Islet precursor cell (in vitro differentiated cells): ENCODE measurements around the gene PRSS1.
"Not testable (repeated sequence)": the region's sequence is repeated elsewhere in the genome, so short reads cannot be mapped to it uniquely, and the experiment has no call there.

ENCODE experiments used
- DNase-seq: peaks from one replicate; pipeline ENCODE4 v3.0.0-alpha.2; 2018

PRSS1 gene

DNA sequence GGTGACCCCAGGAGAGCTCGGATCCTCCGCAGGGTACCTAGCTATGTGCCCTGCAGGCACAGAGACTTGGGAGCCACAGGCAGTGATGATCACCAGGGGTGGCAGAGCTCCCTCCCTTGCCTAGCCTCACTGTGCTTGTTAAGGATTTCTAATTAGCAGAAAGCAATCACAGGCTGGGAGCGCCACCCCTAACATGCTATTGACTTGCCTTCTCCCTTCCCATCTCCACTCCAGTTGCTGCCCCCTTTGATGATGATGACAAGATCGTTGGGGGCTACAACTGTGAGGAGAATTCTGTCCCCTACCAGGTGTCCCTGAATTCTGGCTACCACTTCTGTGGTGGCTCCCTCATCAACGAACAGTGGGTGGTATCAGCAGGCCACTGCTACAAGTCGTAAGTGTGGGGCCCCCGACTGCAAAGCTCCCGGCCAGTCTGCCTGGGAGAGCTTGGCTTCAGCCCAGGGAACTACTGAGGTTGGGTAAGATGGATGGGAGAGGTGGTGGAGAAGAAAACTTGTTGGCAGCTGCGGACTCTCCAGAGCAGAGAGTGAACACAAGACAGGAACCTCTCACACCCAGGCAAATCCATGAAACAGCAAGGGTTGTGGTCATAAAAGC lies 1.2 kb downstream of the PRSS1 start:
- peak; percentile 29 for DNase-seq

- DNase-seq = peak; percentile 28
These were observed 2.4 kb downstream of the PRSS1 start for GRCh38 chr7:142751526-142752175.

DNA sequence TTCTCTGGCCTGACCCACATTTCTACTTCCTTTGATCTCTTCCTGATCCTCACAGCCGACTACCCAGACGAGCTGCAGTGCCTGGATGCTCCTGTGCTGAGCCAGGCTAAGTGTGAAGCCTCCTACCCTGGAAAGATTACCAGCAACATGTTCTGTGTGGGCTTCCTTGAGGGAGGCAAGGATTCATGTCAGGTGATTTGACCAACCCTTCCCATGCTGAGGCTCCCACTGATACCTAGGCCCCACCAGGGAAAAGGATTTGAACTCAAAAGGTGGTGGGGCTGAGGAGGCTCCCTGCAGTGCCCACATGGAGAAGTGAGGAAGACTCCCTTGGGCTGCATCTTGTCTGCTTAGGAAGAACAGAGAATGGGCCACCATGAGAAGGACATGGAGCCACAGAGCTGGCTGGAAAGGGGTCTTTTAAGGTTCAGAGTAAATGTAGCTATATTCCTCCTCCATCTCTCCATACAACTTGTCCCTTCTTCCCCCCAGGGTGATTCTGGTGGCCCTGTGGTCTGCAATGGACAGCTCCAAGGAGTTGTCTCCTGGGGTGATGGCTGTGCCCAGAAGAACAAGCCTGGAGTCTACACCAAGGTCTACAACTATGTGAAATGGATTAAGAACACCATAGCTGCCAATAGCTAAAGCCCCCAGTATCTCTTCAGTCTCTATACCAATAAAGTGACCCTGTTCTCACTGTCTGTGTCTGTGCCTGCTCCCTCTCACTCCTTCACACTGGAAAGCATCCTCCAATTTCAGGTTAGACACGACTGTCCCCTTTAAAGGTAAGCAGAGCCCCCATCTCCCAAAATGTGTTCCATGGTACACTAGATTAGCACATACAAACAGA lies 3.3 kb downstream of the PRSS1 start:
- peak; percentile 43 for DNase-seq

GRCh38 chr7:142753366-142753765 lies 4.1 kb downstream of the PRSS1 start:
- peak; percentile 38 for DNase-seq

DNA sequence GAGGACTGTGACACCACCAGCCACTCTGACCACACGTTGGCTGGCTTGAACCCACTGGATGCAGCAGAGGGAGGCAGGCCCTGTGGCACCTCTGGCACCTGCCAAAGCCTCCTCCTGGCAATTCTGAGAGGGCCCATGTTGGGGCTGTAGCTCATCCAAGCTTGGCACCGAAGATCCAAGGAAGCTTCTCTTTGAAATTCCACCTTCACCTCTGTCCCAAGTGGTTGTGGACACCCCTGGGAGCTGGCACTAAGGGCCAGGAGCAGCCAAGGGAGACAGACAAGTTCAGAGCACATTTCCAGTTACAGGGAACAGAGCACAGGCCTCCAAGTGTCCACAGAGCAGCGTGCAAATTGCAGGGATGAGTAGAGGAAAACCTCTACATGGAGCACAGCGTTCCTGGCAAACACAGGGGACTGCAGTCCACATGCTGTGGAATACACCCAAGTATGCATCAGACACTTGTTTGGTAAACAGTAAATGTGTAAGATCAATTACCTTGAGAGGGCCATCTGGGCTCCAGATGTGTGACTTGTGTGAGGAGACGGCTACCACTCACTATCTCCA lies 4.7 kb downstream of the PRSS1 start:
- DNase-seq = peak; percentile 28

DNA sequence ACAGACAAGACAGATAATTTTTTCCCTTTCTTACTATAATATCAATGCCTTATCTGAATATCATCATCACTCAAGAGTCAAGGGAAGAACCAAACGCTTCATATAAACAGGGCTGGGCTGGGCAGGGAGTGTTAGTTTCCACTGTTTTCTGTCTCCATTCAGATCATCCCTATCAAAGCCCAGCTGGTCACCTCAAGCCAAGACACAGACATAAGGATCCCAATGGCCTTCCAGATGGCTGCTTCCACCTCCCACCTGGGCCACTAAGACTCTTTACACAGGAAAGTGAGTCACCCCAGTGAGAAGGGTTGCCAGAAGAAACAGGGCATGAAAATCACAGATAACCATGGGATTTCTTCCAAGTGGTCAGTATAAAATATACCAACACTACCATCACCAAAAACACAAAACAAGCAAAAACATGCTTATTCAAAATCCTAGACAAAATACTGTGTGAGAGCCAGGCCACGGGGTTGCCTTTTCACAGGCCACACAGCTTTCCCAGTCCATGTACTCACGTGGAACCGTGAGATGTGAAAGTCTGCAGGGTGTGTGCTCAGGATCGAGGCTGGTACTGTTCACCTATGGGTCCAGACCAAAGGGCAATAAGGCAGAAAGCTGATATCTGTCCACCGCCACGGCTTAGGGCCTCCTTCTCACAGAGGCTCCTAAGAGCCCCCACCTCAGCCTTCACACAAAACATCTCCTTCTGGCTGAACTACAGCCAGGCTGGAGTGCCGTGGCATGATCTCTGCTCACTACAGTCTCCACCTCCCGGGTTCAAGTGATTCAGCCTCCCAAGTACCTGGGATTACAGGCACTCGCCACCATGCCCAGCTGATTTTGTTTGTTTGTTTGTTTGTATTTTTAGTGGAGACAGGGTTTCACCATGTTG lies 5.7 kb downstream of the PRSS1 start:
- peak; percentile 24 for DNase-seq

GRCh38 chr7:142758312-142758711 lies 9.0 kb downstream of the PRSS1 start:
- DNase-seq = peak; percentile 14

- peak; percentile 29 for DNase-seq
These were observed 10.2 kb downstream of the PRSS1 start for GRCh38 chr7:142759433-142759832.

- DNase-seq = peak; percentile 67
These were observed 10.9 kb downstream of the PRSS1 start for GRCh38 chr7:142760071-142760642.

DNA sequence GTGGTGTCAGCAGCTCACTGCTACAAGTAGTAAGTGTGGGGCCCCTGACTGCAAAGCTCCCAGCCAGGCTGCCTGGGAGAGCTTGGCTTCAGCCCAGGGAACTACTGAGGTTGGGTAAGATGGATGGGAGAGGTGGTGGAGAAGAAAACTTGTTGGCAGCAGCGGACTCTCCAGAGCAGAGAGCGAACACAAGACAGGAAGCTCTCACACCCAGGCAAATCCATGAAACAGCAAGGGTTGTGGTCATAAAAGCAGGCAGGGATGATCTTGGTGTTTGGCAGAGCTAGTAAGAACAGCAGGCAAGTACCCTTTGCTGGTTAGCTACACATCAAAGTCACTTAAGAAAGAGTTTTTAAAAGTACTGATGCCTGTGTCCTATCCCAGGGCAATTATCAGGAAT lies 12.3 kb downstream of the PRSS1 start:
- DNase-seq = peak; percentile 28

DNA sequence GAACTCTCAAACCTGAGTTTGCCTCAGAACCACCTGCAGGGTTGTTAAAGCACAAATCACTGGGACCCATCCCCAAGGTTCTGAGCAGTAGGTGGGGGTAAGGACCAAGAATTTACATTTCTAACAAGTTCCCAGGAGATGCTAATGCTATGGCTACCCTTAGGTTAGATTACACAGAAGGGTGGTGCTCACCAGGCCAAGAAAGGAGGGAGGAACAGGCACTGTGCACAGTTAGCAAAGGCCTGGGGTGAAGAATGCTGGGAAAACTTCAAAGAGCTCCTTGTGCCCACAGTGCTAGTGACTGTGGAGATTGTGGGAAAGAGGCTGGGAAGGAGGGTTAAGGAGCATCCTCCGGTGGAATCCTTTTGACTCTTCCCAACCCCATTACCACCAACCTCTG lies 12.8 kb downstream of the PRSS1 start:
- DNase-seq = no peak

- no peak for DNase-seq
These were observed 18.2 kb downstream of the PRSS1 start for GRCh38 chr7:142767451-142767850.

- DNase-seq = no peak
These were observed 18.6 kb downstream of the PRSS1 start for GRCh38 chr7:142767861-142768260.

DNA sequence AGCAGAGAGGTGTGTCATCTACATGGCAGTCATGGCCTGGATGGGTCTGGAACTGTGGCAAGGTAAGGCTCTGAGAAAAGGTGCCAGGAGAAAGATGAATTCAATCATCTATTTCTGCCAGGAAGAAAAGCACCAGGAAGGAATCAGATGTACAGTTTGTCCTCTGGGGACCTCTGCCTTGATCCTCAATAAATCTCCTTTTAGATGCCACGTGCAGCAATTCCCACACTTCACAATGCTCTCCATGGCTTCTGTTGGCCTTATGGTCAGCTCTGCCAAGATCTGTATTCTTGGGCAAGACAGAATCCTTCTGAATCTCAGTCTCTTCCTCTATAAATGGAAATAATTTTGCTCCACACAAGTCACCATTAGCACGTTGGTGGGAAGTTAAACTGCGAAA lies 19.6 kb downstream of the PRSS1 start:
- not testable (repeated sequence) for DNase-seq

DNA sequence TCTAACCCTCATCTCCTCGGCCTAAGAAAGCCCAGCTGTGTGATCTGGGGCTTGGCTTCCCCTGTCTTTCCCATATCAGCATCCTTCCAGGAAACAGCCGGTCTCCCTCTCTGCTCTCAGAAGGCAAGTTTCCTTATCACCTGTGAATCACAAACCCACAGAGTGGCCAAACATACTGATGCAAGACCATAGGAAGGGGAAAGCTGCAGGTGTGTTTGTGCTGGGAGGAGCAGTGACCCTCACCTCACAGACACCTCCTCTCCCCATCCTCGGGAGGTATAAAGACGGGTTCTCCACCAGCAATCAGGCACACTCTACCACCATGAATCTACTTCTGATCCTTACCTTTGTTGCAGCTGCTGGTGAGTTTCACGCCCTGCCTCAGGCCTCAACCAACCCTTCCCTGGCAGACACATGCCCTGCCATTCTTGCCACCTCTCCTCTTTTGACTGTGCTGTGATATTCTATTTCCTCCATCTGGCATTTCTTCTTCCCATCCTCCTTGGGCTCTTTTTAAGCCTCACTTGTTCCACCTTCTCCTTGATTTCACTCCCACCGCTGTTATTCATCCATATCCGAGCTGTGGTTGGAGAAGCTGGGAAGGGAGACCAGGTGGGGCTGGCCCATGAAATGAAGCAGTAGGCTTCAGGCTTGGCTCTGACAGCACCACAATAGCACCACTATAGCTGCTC lies 21.5 kb downstream of the PRSS1 start, which contains the start of gene PRSS2:
PRSS2 (plus strand) TSS at position 310 of the 692 bp plus-strand sequence; CDS start at position 323, 13 bp downstream.
- DNase-seq = no peak

GRCh38 chr7:142771353-142771723 lies 22.1 kb downstream of the PRSS1 start:
- no peak for DNase-seq

DNA sequence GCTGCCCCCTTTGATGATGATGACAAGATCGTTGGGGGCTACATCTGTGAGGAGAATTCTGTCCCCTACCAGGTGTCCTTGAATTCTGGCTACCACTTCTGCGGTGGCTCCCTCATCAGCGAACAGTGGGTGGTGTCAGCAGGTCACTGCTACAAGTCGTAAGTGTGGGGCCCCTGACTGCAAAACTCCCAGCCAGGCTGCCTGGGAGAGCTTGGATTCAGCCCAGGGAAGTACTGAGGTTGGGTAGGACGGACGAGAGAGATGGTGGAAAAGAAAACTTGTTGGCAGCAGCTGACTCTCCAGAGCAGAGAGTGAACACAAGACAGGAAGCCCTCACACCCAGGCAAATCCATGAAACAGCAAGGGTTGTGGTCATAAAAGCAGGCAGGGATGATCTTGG lies 22.8 kb downstream of the PRSS1 start:
- DNase-seq = no peak

DNA sequence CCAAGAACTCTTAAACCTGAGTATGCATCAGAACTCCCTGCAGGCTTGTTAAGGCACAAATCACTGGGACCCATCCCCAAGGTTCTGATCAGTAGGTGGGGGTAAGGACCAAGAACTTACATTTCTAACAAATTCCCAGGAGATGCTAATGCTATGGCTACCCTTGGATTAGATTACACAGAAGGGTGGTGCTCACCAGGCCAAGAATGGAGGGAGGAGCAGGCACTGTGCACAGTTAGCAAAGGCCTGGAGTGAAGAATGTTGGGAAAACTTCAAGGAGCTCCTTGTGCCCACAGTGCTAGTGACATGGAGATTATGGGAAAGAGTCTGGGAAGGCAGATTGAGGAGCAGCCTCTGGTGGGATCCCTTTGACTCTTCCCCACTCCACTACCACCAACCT lies 23.4 kb downstream of the PRSS1 start:
- no peak for DNase-seq

DNA sequence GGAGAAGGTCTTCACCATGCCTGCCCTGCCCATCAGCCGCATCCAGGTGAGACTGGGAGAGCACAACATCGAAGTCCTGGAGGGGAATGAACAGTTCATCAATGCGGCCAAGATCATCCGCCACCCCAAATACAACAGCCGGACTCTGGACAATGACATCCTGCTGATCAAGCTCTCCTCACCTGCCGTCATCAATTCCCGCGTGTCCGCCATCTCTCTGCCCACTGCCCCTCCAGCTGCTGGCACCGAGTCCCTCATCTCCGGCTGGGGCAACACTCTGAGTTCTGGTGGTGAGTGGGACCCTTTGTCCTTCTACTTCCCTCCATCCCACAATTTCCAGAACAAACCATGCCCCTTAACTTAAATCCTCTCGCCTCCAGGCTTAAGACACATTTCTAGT lies 24.0 kb downstream of the PRSS1 start:
- DNase-seq = no peak

DNA sequence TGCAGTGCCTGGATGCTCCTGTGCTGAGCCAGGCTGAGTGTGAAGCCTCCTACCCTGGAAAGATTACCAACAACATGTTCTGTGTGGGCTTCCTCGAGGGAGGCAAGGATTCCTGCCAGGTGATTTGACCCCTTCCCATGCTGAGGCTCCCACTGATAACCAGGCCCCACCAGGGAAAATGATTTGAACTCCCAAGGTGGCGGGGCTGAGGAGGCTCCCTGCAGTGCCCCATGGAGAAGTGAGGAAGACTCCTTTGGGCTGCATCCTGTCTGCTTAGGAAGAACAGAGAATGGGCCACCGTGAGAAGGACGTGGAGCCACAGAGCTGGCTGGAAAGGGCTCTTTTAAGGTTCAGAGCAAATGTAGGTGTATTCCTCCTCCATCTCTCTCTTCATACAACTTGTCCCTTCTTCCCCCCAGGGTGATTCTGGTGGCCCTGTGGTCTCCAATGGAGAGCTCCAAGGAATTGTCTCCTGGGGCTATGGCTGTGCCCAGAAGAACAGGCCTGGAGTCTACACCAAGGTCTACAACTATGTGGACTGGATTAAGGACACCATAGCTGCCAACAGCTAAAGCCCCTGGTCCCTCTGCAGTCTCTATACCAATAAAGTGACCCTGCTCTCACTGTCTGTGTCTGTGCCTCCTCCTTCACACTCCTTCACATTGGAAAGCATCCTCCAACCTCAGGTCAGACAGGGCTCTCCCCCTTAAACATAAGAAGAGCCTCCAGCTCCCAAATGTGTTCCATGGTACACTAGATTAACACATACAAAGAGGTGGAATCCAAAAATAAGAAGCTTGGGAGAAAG lies 24.9 kb downstream of the PRSS1 start:
- DNase-seq = no peak

DNA sequence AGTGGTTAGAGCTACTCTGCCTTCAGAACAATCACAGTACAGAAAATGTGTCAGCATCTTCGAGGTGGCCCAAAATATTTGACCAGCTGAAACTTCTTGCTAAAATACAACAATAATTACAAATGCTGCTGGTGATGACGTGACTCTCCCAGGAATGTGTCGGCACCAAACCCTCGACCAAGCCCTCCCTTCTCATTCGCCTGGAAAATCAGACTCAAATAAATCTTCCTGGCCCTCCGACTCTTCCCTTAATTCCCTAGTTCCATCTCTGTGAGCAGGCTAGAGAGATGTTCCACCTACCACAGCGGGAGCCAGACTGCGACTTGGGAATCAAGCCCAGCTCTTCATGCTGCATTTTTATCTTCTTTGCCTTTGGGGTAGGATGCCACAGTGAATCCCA lies 25.6 kb downstream of the PRSS1 start:
- no peak for DNase-seq
